Stimulated activated CD8-positive, alpha-beta memory T cell treated with anti-CD3 and anti-CD28 coated beads, Interleukin-2, amount 100 ng/mL, for 1 hour (primary cell): ENCODE data around the gene ANKRD65.

Experiments used
- DNase-seq, 2 donors: peaks; one replicate each; pipeline ENCODE4 v3.0.0-alpha.2; 2020; ENCODE audit warnings: low read depth in 2 of 2

Gene ANKRD65

GRCh38 chr1:1442069-1442770 lies 21.1 kb upstream of the ANKRD65 start:
- no peak for DNase-seq

- peak; percentile 20 to 31 for DNase-seq
Measured at GRCh38 chr1:1441002-1441888, 20.2 kb upstream of the ANKRD65 start.

- DNase-seq = no peak
Measured at GRCh38 chr1:1440262-1441001, 19.4 kb upstream of the ANKRD65 start.

GRCh38 chr1:1439546-1440261 lies 18.6 kb upstream of the ANKRD65 start:
- no peak for DNase-seq

- no peak for DNase-seq
Measured at GRCh38 chr1:1438531-1439381, 17.7 kb upstream of the ANKRD65 start.

GRCh38 chr1:1437904-1438376 lies 16.9 kb upstream of the ANKRD65 start:
- DNase-seq = no peak

GRCh38 chr1:1437033-1437903 lies 16.2 kb upstream of the ANKRD65 start:
- DNase-seq = no peak

GRCh38 chr1:1436630-1437032 lies 15.6 kb upstream of the ANKRD65 start:
- no peak for DNase-seq

- DNase-seq = no peak
Measured at GRCh38 chr1:1435911-1436629, 15.0 kb upstream of the ANKRD65 start.

GRCh38 chr1:1435106-1435903 lies 14.2 kb upstream of the ANKRD65 start, which contains the start of gene VWA1:
Gene VWA1 (plus strand): TSS chr1:1435690. CDS start chr1:1435749, 59 bp downstream.
- DNase-seq = peak; percentile 14 to 39

- DNase-seq = no peak
Measured at GRCh38 chr1:1434824-1435105, 13.7 kb upstream of the ANKRD65 start.

- no peak for DNase-seq
Measured at GRCh38 chr1:1434131-1434823, 13.2 kb upstream of the ANKRD65 start.

GRCh38 chr1:1433804-1434130 lies 12.7 kb upstream of the ANKRD65 start:
- DNase-seq = no peak

- no peak for DNase-seq
Measured at GRCh38 chr1:1432951-1433803, 12.1 kb upstream of the ANKRD65 start.

- no peak for DNase-seq
Measured at GRCh38 chr1:1432274-1432950, 11.3 kb upstream of the ANKRD65 start.

- no peak for DNase-seq
Measured at GRCh38 chr1:1431845-1432273, 10.8 kb upstream of the ANKRD65 start.
